DMS153 treated with DMSO at 0.1 percent for 48 hours (cell line): ENCODE measurements around the gene AHI1.

Experiments used
- DNase-seq: peaks from one replicate; lab custom pipeline; 2025; ENCODE audit not compliant: unreplicated experiment; lab: John Stamatoyannopoulos, UW

Gene AHI1

GRCh38 chr6:135304883-135305282, 192.7 kb downstream of the AHI1 start:
- DNase-seq, result no peak

DNA sequence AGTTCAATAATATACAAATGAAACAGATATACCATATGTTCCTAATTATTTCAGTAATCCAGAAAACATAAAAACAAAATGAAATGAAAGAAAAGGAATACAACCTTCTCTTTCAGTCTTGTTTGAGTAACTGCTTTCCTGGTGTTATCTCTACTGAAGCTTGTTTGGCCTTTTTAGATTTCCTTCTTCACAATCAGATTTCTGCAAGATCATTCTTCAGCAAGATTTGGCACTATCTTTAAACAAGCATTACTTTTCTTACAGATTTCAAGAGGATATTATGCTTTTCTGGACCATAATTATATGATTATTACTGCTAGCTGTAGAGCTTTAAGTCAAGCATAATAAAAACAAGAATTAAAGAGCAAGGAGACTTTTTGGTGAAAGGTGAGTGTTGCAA, 196.2 kb downstream of the AHI1 start:
- DNase-seq, result no peak

GRCh38 chr6:135300576-135300975, 197.0 kb downstream of the AHI1 start:
- no peak for DNase-seq

DNA sequence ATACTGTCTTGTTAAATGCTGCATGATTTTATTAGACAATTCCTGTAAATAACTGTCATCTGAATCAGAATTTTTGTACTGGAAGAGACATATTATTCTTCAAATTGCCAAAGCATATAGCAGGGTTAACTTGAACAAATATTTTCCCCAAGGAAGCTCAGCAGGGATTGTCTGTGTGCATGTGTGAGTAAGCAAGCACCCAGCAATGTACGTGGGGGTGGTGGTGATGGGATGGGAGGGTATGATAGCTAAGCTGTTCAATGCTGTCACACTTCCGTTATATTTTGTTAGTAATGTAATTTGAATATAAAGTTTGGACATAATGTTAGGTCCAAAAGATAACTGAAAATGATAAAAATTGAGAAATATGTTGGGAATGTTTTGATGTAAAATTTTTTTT, 198.3 kb downstream of the AHI1 start:
- DNase-seq, result no peak

DNA sequence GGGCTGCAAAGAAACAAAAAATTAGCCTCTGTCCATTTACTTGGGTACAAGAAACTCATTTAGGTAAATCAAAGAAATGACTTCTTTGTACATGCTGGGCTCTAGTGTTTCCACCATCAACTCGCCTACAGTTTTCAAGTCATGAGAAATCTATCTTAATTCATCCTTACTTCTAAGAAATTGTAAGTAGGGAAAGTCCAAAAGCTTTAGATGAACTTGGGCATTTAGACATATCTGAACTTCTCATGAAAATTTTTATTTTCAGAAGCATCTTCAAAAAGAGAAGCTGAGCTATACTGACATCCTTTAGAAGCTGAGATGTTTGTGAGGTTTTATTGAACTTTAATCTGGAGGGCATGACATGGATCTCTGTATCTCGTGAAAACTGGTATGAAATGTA, 199.1 kb downstream of the AHI1 start:
- DNase-seq, result no peak

- no peak for DNase-seq
These were observed 200.8 kb downstream of the AHI1 start for GRCh38 chr6:135296715-135297114.

- no peak for DNase-seq
These were observed 202.5 kb downstream of the AHI1 start for GRCh38 chr6:135295085-135295484.

DNA sequence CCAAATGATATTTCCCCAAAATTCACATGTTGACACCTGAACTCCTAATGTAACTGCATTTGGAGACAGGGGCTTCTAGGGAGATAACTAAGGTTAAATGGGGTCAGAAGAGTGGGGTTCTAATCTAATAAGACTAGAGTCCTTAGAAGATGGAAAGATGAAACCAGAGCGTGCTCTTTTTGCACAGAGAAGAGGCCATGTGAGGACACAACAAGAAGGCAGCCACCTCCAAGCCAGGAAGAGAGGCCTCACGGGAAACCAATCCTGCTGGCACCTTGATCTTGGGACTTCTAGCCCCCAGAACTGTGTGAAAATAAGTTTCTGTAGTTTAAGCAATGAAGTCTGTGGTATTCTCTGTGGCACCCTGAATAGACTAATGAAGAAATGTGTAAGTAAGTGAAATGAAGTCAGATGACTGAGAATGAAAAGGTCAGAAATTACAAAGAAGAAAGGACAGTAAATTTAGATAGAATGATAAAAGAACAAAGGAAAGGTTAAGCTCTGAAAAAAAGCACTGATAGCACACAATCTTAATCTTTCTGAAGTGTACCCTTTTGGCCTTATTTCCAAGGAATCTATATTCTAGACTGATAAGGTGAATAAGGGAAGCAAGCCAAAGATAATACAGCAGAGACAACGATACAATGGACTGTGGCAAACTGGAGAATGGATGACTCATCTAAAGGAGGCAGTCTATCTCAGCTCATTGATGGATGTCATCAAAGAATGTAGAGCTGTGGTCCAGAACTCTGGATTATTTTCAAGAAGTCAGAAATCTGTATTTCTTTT, 206.1 kb downstream of the AHI1 start:
- no peak for DNase-seq

DNA sequence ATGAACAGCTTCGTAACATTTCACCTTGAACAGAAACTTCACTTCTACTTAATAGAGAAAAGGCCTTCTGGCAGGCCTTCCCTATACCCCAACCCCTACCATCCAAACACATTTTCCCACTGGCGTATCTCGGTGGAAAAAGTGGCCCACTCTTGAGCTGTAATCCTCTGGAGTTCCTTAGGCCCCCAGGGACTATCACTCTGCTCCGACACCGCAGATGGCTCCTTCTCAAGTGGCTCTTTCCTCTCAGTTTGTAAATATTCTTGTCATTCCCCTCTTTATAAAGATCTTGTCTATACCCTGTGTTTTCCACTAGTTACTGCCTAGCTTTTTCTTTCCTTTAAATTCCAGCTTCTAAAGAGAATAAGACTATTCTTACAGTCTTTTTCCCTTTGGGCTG, 207.7 kb downstream of the AHI1 start:
- no peak for DNase-seq

DNA sequence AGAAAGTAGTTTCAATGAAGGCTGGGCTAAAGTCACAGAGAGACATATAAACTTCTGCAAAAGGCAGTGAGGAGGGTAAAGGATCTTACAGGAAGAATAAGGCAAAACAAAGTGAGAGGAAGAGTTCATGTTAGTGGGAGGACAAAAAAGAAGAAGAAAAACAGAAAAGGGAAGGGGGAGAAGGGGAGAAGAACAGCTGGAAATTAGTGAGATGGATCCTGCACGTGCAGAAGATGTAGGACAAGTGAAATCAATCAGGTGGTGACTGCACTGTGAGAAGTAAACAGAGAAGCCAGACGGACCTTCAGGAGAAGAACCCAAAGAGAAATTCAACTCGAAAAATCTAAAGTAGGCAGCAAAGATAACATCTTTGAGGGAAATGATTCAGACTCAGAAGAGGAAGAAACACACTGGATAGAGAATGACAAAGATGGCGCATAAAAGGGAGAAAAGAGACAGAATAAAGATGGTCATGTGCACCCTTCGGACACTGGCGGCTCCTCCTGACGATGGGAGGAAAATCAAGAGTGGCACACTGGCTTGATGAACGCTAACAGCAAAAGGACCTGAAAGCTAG, 210.5 kb downstream of the AHI1 start:
- DNase-seq, result no peak

GRCh38 chr6:135285165-135285564, 212.4 kb downstream of the AHI1 start:
- no peak for DNase-seq

GRCh38 chr6:135283926-135284325, 213.6 kb downstream of the AHI1 start:
- no peak for DNase-seq

DNA sequence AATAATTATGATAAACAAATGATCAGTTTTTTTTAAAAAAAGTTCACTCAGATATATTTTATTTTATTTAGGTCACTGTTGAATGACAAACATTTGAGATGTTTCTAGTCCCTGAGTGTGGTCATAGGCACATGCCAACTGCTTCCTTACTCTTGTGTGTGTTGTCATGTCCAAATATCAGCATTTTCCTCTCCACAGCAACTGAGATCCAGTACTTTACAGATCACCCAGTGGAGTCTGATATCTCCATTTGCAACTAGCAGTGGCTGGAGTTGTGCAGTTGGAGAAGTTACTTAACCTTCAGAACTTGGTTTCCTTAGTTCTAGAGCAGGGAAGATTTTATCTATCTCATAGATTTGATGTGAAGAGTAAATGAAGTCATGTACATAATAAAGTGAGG, 215.1 kb downstream of the AHI1 start:
- no peak for DNase-seq

DNA sequence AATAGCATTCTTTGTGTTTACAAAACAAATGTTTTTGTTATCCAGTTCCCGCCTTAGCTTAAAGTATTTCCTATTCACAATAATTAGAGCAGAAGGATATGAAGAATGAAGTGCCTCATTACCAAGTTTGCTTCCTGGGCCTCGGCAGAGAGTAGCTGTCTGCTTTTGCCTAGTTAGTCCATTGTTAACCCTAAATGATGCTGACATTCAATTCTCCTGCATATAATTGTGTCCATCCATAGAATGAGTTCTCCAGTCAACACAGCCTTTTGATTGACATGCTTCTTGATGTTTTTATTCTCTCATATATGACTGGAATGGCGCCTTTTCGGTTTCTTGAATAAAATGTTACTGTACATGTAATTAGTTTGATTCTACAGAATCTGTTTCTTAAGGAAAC, 215.6 kb downstream of the AHI1 start:
- DNase-seq, result no peak

DNA sequence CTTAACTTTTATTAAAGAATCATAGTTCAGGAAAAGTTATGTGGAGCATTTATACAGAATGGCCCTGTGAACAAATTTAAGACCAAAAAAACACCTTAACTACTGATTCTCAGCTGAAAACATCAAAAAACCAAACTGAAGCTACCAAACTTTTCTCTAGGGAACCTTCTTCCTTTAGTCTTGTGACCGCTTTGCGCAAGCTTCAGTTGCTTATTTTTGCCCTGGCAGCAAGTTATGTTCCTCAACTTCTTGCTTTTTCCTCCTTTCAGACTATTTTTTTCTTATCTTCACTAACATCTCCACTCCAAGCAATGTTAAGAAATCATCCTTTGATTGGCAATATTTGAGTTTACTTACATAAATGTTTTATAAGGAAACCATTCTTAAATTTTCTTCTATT, 216.3 kb downstream of the AHI1 start:
- no peak for DNase-seq

GRCh38 chr6:135280375-135281136, 217.0 kb downstream of the AHI1 start:
- peak; percentile 6 for DNase-seq

DNA sequence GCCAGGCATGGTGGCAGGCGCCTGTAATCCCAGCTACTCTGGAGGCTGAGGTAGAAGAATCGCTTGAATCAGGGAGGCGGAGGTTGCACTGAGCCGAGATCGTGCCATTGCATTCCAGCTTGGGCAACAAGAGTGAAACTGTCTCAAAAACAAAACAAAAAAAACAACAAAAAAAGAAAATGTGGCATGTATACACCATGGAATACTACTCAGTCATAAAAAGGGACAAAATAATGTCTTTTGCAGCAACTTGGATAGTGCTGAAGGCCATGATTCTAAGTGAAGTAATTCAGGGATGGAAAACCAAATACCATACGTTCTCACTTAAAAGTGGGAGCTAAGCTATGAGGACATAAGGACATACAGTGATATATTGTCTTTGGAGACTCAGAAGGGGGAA, 220.1 kb downstream of the AHI1 start:
- no peak for DNase-seq

GRCh38 chr6:135274561-135275293, 222.8 kb downstream of the AHI1 start:
- no peak for DNase-seq

GRCh38 chr6:135271626-135272025, 225.9 kb downstream of the AHI1 start:
- no peak for DNase-seq

- peak; percentile 68 for DNase-seq
These were observed 226.6 kb downstream of the AHI1 start for GRCh38 chr6:135270676-135271536.

DNA sequence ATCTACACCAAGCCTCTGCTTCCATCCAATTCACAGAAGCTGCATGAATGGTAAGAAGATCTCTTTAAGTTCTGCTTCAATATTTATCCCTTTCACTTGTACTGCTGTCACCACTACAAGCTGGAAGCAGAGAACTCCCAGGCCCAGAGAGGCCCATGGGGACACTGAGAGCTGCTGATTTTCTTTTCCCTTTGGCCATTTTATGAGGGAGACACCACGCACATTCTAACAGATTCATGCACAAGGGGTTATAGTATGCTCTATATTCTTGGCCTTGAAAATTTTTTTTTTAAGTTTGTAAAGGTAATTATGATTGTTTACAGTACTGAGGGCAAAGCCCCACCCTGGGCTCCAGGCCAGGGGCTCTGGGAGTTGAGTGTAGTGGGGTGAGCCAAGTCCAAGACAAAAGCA, 228.1 kb downstream of the AHI1 start:
- DNase-seq, result no peak
